K562 (cell line): ENCODE data around the gene ZNF473. TPM values are rescaled to one million over a fixed set of nuclear protein-coding genes. Genes with fewer than 3 reads are reported as not detected.

Source experiments
- CBFA2T3 ChIP-seq: fragments of 450-650 bp; IDR thresholded peaks from 2 replicates; pipeline ENCODE4 v1.6.1; 2017
- FOXJ3 ChIP-seq: sonication (generic); formaldehyde crosslinking; IDR thresholded peaks from 2 replicates; pipeline ENCODE4 v1.4.0; 2020; ENCODE audit warnings: mild to moderate bottlenecking, missing genetic modification reagents
- HEY1 ChIP-seq: fragments of 250-450 bp; sonication (Bioruptor Pico); IDR thresholded peaks from 2 replicates; pipeline ENCODE4 v1.5.0; 2020; ENCODE audit warnings: mild to moderate bottlenecking, moderate library complexity, borderline replicate concordance
- KDM5B ChIP-seq: fragments of 200-600 bp; sonication (generic); IDR thresholded peaks from 2 replicates; pipeline ENCODE4 v1.6.1; 2012; ENCODE audit warnings: low read depth, mild to moderate bottlenecking, moderate library complexity, low read length, control low read depth, inconsistent platforms; ENCODE audit not compliant: insufficient replicate concordance
- NR2F6 ChIP-seq: fragments of 450-650 bp; formaldehyde crosslinking; IDR thresholded peaks from 2 replicates; pipeline ENCODE4 v1.4.0; 2020; ENCODE audit warnings: mild to moderate bottlenecking
- PCBP2 ChIP-seq: fragments of 200-400 bp; formaldehyde crosslinking; IDR thresholded peaks from 2 replicates; pipeline ENCODE4 v1.6.1; 2018; ENCODE audit warnings: low read length, low read depth, mild to moderate bottlenecking, moderate library complexity; ENCODE audit not compliant: poor library complexity, severe bottlenecking
- ZNF785 ChIP-seq: fragments of 250-450 bp; sonication (Bioruptor Pico); IDR thresholded peaks from 2 replicates; pipeline ENCODE4 v1.4.0; 2020; ENCODE audit warnings: mild to moderate bottlenecking
- polyA plus RNA-seq, 8 experiments: library from polyadenylated mRNA; depleted of rRNA in 4 of 8; stranded (reverse) in 5 of 8; unstranded in 3 of 8; fragments of >200 nt; fragmentation: Nextera tagmentation in 2 of 8; fragmentation: Illumina TruSeq in 1 of 8; extraction: Ambion mirVana in 2 of 8; extraction: Trizol in 1 of 8; gene quantifications; 2 replicates each; pipeline versions ENCODE4 v1.2.1 to v1.2.3, GENCODE V29; 2011 to 2014; ENCODE audit warnings: inconsistent platforms in 1 of 8, missing spikeins in 1 of 8
- total RNA-seq, 7 experiments: library from RNA; depleted of rRNA in 6 of 7; stranded (reverse); fragments of >200 nt in 6 of 7; fragmentation: Illumina TruSeq in 2 of 7; extraction: Trizol in 2 of 7; gene quantifications; 2 replicates each; pipeline versions ENCODE4 v1.2.1 to v1.2.3, GENCODE V29; 2011 to 2021; ENCODE audit warnings: low replicate concordance in 1 of 7
- TF ChIP-seq, protein P1 (sequence below): fragments of 250-450 bp; sonication (Bioruptor Pico); IDR thresholded peaks from 2 replicates; pipeline ENCODE4 v1.9.0; 2021; ENCODE audit warnings: mild to moderate bottlenecking
- TF ChIP-seq, protein P2 (sequence below): fragments of 450-650 bp; formaldehyde crosslinking; IDR thresholded peaks from 2 replicates; pipeline ENCODE4 v1.4.0; 2020; ENCODE audit warnings: mild to moderate bottlenecking, moderate library complexity
- TF ChIP-seq, protein P3 (sequence below): fragments of 250-450 bp; sonication (Bioruptor Pico); IDR thresholded peaks from 2 replicates; pipeline ENCODE4 v1.4.0; 2020; ENCODE audit warnings: mild to moderate bottlenecking, moderate library complexity, borderline replicate concordance
- TF ChIP-seq, protein P4 (sequence below), 2 experiments: fragments of 450-650 bp; IDR thresholded peaks; 2 replicates each; pipeline ENCODE4 v1.6.1; 2018; ENCODE audit warnings: mild to moderate bottlenecking in 2 of 2, low read depth in 1 of 2; ENCODE audit not compliant: partially characterized antibody in 2 of 2
- TF ChIP-seq, protein P5 (sequence below): sonication (generic); formaldehyde crosslinking; IDR thresholded peaks from 2 replicates; pipeline ENCODE4 v1.8.1; 2023; ENCODE audit warnings: mild to moderate bottlenecking, missing genetic modification reagents

The ZNF473 gene
- total and polyA plus RNA-seq, 9 of the 15 experiments (the other 6 are each of a cell fraction or from before 2014, with no cell fraction given) = 8.2 to 34.0 (median 28.5) TPM

DNA sequence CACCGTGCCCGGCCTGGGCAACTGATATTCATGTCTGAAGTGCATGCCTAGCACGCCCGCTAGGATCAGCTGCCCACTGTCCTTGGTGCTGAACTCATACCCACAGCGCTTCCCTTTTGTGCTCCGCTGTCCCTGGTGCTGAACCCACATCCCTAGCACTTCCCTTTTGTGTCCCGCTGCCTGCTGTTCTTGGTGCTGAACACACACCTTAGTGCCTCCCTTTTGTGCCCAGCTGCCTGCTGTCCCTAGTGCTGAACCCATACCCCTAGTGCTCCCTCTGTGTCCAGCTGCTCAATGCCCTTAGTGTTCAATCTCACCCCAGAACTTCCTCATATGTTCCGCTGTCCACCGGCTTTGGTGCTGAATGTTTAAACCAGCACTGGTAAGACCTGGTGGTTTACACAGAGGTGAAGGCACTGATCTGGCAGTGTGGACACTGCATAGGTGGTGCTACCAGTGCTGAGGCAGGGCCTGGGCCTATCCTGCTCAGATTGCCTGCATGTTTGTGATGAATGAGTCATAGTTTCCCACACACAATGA lies 38.6 kb upstream of the ZNF473 start (continued):
- TF ChIP-seq, protein P1, sequence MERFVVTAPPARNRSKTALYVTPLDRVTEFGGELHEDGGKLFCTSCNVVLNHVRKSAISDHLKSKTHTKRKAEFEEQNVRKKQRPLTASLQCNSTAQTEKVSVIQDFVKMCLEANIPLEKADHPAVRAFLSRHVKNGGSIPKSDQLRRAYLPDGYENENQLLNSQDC = no peak
- TF ChIP-seq, protein P2, sequence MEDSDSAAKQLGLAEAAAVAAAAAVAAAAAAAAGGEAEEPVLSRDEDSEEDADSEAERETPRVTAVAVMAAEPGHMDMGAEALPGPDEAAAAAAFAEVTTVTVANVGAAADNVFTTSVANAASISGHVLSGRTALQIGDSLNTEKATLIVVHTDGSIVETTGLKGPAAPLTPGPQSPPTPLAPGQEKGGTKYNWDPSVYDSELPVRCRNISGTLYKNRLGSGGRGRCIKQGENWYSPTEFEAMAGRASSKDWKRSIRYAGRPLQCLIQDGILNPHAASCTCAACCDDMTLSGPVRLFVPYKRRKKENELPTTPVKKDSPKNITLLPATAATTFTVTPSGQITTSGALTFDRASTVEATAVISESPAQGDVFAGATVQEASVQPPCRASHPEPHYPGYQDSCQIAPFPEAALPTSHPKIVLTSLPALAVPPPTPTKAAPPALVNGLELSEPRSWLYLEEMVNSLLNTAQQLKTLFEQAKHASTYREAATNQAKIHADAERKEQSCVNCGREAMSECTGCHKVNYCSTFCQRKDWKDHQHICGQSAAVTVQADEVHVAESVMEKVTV = no peak
- no peak for TF ChIP-seq ZNF785 (CRISPR knock-in tag)
- no peak for TF ChIP-seq KDM5B
- TF ChIP-seq, protein P3, sequence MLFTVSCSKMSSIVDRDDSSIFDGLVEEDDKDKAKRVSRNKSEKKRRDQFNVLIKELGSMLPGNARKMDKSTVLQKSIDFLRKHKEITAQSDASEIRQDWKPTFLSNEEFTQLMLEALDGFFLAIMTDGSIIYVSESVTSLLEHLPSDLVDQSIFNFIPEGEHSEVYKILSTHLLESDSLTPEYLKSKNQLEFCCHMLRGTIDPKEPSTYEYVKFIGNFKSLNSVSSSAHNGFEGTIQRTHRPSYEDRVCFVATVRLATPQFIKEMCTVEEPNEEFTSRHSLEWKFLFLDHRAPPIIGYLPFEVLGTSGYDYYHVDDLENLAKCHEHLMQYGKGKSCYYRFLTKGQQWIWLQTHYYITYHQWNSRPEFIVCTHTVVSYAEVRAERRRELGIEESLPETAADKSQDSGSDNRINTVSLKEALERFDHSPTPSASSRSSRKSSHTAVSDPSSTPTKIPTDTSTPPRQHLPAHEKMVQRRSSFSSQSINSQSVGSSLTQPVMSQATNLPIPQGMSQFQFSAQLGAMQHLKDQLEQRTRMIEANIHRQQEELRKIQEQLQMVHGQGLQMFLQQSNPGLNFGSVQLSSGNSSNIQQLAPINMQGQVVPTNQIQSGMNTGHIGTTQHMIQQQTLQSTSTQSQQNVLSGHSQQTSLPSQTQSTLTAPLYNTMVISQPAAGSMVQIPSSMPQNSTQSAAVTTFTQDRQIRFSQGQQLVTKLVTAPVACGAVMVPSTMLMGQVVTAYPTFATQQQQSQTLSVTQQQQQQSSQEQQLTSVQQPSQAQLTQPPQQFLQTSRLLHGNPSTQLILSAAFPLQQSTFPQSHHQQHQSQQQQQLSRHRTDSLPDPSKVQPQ (CRISPR knock-in tag) = no peak
- no peak for TF ChIP-seq HEY1 (CRISPR knock-in tag)
- peak; percentile 52; the same call in 1 of the 2 replicates for TF ChIP-seq NR2F6 (CRISPR knock-in tag)
- peak; percentile 98 for TF ChIP-seq FOXJ3 (CRISPR knock-in tag)
- TF ChIP-seq CBFA2T3 = no peak
- TF ChIP-seq, protein P4, sequence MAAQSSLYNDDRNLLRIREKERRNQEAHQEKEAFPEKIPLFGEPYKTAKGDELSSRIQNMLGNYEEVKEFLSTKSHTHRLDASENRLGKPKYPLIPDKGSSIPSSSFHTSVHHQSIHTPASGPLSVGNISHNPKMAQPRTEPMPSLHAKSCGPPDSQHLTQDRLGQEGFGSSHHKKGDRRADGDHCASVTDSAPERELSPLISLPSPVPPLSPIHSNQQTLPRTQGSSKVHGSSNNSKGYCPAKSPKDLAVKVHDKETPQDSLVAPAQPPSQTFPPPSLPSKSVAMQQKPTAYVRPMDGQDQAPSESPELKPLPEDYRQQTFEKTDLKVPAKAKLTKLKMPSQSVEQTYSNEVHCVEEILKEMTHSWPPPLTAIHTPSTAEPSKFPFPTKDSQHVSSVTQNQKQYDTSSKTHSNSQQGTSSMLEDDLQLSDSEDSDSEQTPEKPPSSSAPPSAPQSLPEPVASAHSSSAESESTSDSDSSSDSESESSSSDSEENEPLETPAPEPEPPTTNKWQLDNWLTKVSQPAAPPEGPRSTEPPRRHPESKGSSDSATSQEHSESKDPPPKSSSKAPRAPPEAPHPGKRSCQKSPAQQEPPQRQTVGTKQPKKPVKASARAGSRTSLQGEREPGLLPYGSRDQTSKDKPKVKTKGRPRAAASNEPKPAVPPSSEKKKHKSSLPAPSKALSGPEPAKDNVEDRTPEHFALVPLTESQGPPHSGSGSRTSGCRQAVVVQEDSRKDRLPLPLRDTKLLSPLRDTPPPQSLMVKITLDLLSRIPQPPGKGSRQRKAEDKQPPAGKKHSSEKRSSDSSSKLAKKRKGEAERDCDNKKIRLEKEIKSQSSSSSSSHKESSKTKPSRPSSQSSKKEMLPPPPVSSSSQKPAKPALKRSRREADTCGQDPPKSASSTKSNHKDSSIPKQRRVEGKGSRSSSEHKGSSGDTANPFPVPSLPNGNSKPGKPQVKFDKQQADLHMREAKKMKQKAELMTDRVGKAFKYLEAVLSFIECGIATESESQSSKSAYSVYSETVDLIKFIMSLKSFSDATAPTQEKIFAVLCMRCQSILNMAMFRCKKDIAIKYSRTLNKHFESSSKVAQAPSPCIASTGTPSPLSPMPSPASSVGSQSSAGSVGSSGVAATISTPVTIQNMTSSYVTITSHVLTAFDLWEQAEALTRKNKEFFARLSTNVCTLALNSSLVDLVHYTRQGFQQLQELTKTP (IDR thresholded peaks at IDR 0.05; ENCODE audit: low read depth in 1 of 2, partially characterized antibody in 2 of 2) = peak in 1 of 2 experiments; percentile 100
- TF ChIP-seq PCBP2 = no peak
- TF ChIP-seq, protein P5, sequence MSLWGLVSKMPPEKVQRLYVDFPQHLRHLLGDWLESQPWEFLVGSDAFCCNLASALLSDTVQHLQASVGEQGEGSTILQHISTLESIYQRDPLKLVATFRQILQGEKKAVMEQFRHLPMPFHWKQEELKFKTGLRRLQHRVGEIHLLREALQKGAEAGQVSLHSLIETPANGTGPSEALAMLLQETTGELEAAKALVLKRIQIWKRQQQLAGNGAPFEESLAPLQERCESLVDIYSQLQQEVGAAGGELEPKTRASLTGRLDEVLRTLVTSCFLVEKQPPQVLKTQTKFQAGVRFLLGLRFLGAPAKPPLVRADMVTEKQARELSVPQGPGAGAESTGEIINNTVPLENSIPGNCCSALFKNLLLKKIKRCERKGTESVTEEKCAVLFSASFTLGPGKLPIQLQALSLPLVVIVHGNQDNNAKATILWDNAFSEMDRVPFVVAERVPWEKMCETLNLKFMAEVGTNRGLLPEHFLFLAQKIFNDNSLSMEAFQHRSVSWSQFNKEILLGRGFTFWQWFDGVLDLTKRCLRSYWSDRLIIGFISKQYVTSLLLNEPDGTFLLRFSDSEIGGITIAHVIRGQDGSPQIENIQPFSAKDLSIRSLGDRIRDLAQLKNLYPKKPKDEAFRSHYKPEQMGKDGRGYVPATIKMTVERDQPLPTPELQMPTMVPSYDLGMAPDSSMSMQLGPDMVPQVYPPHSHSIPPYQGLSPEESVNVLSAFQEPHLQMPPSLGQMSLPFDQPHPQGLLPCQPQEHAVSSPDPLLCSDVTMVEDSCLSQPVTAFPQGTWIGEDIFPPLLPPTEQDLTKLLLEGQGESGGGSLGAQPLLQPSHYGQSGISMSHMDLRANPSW (CRISPR knock-in tag) = peak; percentile 100
